BE2C (cell line): ENCODE results near the gene DHRS3.
A peak's percentile ranks its signal among the peaks of the same experiment; 100 is the strongest.

Experiments
- DNase-seq: peaks from one replicate; pipeline ENCODE4 v3.0.0-alpha.2; 2020
- H3K27me3 ChIP-seq: fragments of 250-450 bp; sonication (Bioruptor Pico); 2 replicates; pipeline ENCODE4 v1.5.1; 2020; ENCODE audit warnings: mild to moderate bottlenecking
- H3K36me3 ChIP-seq: fragments of 250-450 bp; sonication (Bioruptor Pico); 2 replicates; pipeline ENCODE4 v1.5.1; 2020; ENCODE audit warnings: mild to moderate bottlenecking
- H3K4me1 ChIP-seq: fragments of 250-450 bp; sonication (Bioruptor Pico); 2 replicates; pipeline ENCODE4 v1.5.1; 2020
- H3K4me3 ChIP-seq: 2 replicates; pipeline ENCODE4 v1.5.1; 2011; ENCODE audit warnings: low read depth, low read length
- H3K9me3 ChIP-seq: fragments of 250-450 bp; sonication (Bioruptor Pico); 2 replicates; pipeline ENCODE4 v1.5.1; 2020
- TF ChIP-seq, protein P1 (sequence below): IDR thresholded peaks from 2 replicates; pipeline ENCODE4 v1.5.1; 2012; ENCODE audit warnings: mild to moderate bottlenecking, low read depth, low read length

The DHRS3 gene

DNA sequence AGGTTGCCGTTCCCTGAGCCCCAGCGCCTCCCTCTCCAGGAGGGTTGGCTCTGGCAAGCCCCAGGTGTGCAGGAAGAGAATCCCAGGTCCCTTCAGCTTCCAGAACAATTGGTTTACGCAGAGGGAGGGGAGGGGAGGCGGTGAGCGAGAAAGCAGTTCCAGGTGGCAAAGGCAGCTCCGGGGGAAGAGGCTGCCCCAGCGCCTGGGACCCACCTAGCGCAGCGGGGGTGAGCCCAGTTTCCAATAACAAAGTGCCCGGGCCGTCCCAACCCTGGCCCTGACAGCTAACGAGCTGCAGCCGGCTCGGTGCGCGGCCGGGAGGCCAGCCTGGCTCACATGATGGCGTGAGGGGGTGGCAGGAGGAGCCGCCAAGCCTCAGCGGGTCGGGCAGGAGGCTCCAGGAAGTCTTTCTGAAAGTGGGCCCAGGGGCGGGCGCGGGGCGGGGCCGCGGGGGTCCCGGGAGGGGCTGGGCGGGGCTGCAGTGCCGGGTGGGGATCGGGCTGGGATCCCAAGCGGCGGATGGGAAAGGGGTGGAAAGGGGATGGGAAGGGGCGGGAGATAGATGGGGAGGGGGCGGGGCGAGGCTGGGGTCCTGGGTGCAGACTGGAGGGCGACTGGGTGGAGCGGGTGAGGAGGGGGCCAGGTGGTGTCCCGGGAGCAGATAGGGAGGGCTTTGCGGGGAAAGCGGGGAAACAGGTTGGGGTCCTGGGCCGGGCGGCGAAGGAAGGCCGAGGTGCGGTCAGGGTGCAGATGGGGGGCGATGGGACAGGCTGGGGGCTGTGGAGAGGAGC, 22.8 kb downstream of the DHRS3 start:
- Histone ChIP-seq H3K9me3 (no peaks in the 10 kb centered on the region), H3K4me1 (no peaks in the 10 kb centered on the region), H3K36me3 (no peaks in the 10 kb centered on the region), H3K4me3 (peak overlapping the region; percentile 44), H3K27me3 (no peaks in the 10 kb centered on the region)
- DNase-seq, result peak; percentile 25
- TF ChIP-seq, protein P1, sequence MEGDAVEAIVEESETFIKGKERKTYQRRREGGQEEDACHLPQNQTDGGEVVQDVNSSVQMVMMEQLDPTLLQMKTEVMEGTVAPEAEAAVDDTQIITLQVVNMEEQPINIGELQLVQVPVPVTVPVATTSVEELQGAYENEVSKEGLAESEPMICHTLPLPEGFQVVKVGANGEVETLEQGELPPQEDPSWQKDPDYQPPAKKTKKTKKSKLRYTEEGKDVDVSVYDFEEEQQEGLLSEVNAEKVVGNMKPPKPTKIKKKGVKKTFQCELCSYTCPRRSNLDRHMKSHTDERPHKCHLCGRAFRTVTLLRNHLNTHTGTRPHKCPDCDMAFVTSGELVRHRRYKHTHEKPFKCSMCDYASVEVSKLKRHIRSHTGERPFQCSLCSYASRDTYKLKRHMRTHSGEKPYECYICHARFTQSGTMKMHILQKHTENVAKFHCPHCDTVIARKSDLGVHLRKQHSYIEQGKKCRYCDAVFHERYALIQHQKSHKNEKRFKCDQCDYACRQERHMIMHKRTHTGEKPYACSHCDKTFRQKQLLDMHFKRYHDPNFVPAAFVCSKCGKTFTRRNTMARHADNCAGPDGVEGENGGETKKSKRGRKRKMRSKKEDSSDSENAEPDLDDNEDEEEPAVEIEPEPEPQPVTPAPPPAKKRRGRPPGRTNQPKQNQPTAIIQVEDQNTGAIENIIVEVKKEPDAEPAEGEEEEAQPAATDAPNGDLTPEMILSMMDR, result no peak

DNA sequence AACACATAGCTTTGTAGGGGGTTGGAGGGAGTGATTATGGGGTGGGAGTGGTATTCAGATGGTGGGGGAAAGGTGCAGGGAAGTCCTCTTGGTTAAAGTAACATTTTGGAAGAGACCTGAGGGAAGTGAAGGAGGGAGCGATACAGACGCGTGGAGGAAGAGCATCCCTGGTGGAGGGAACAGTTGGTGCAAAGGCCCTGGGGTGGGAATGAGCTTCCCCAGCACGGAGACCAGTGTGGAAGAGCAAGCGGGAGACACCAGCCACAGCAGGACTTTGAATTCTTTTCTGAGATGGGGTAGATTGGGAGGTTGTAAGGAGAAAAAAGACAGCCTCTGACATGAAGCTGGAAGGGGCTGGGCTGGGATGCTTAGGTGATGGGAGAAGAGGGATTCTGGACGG, 23.5 kb downstream of the DHRS3 start:
- Histone ChIP-seq H3K9me3 (no peaks in the 10 kb centered on the region), H3K27me3 (no peaks in the 10 kb centered on the region), H3K4me3 (no peak overlapping the region), H3K4me1 (no peaks in the 10 kb centered on the region), H3K36me3 (no peaks in the 10 kb centered on the region)
- DNase-seq, result no peak
- TF ChIP-seq, protein P1, result no peak

DNA sequence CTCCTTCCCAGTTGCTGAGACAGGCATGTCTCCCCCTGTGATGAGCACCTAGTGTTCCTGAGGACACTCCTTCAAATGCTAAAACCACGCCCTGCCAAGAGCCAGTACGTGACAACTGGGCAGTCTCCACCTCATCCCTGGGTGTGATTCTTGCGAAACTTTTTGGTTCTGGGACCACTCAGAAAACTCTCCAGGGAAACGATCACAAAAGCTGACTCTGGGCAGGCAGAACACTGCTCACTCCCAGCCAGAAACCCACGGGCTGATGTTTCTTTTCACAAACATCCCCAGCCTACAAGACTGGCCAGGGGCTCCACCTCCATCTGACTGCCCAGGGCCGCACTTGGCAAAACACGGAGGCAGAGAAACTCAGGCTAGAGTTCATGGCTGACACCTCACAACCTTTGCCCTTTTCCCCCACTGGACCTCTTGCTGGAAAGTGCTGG, 24.4 kb downstream of the DHRS3 start:
- no peak for DNase-seq
- H3K9me3 ChIP-seq, result no peaks in the 10 kb centered on the region
- H3K4me3 ChIP-seq, result no peak overlapping the region
- TF ChIP-seq, protein P1, result no peak
- H3K36me3 ChIP-seq, result no peaks in the 10 kb centered on the region
- H3K4me1 ChIP-seq, result no peaks in the 10 kb centered on the region
- no peaks in the 10 kb centered on the region for H3K27me3 ChIP-seq

DNA sequence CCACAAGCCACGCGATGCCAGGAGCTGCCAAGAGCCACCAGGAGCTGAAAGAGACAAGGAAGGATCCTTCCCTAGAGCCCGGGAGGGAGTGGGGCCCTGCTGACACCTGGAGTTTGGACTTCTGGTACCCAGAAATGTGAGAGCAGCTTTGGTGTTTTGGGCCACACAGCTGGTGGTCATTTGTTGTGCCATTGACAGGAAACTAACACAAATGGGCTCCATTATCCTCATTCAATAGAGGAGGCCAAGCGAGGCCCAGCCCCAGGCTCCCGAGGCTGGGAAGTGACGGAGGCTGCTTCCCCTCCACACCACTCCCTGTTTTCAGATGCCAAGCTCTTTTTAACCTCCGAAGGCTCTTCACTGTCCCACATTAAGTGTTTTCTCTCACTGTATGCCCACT, 25.5 kb downstream of the DHRS3 start:
- Histone ChIP-seq H3K4me3 (no peak overlapping the region), H3K9me3 (no peaks in the 10 kb centered on the region), H3K36me3 (no peaks in the 10 kb centered on the region), H3K4me1 (no peaks in the 10 kb centered on the region), H3K27me3 (no peaks in the 10 kb centered on the region)
- DNase-seq, result no peak
- TF ChIP-seq, protein P1, result no peak

DNA sequence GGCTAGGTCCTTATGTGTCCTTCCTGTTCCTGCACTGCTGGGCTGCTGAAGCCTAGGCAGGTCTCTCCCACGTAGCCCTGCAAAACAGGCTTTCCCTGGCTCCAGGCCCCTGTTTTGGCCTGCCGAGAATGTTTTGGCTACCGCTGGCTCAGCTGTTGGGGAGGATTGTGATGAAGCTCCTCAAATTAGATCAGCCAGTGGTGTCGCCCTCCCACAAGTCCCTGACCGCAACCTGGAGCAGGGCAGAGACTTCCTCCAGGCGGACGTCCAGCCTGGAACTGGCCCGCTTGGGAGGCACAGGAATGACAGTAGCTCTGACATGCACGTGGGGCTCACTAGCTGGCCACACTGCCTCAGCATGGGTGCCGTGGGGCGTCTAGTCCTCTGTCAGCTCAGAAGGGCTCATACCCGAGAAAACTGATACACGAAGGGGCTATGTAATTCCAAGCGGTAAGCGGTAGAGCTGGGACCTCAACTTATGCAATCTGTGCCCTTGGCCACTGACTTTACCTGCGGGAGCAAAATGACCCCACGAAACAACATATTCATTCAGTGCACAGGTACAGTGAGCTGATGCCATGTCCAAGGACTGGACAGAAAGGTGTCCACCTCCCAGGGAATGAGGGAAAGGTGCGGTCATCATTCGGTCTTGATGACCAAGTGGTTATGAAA, 26.6 kb downstream of the DHRS3 start:
- Histone ChIP-seq H3K27me3 (no peaks in the 10 kb centered on the region), H3K4me3 (no peak overlapping the region), H3K9me3 (no peaks in the 10 kb centered on the region), H3K4me1 (no peaks in the 10 kb centered on the region), H3K36me3 (no peaks in the 10 kb centered on the region)
- DNase-seq, result no peak
- TF ChIP-seq, protein P1, result no peak

DNA sequence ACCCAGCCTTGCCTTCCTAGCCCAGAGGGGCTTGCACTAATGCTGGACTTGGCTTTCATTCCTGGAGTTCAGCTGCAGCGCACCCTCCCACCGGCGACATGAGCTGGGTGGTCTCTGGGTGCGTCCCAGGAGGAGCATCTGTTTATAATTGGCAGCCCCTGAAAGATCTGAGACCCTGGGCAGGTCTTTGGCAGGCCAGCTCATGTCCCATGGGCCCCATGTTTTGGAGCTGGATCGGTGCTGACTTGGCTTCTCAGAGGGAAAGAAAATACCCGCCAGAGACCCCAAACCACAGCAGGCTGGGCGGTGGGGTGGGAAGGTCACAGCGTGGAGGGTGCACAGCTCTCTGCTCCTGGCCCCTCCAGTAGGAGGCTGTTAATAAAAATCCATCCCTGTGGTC, 29.3 kb downstream of the DHRS3 start:
- no peaks in the 10 kb centered on the region for H3K36me3 ChIP-seq
- TF ChIP-seq, protein P1, result no peak

More for the DNA sequence above, 29.3 kb downstream of the DHRS3 start:
- Histone ChIP-seq H3K4me3 (no peak overlapping the region), H3K4me1 (no peaks in the 10 kb centered on the region), H3K27me3 (no peaks in the 10 kb centered on the region), H3K9me3 (no peaks in the 10 kb centered on the region)
- DNase-seq, result no peak
